H1 (cell line): ENCODE results near the gene FOXN1. TPM values are rescaled to one million over a fixed set of nuclear protein-coding genes. Genes with fewer than 3 reads are reported as not detected.

Experiments used
- ASH2L ChIP-seq: fragments of 200-600, 300-600 bp; sonication (generic); IDR thresholded peaks from one replicate; pipeline ENCODE4 v1.7.1; 2017; ENCODE audit warnings: low read length
- BCL11A ChIP-seq, 2 experiments: IDR thresholded peaks; one replicate each; pipeline ENCODE4 v1.6.1; 2011; ENCODE audit warnings: low read depth in 2 of 2, low read length in 2 of 2, mild to moderate bottlenecking in 2 of 2
- CEBPB ChIP-seq: IDR thresholded peaks from 2 replicates; pipeline ENCODE4 v1.6.1; 2012; ENCODE audit warnings: low read depth, low read length
- EP300 ChIP-seq, 2 experiments: IDR thresholded peaks; 1 replicate in 1 of 2; 2 replicates in 1 of 2; pipeline ENCODE4 v1.6.1; 2011 to 2012; ENCODE audit warnings: low read depth in 2 of 2, low read length in 2 of 2, mild to moderate bottlenecking in 2 of 2, borderline replicate concordance in 1 of 2, inconsistent platforms in 1 of 2, moderate library complexity in 1 of 2
- GTF2F1 ChIP-seq: IDR thresholded peaks from 2 replicates; pipeline ENCODE4 v1.6.1; 2012; ENCODE audit warnings: low read depth, low read length, improper control_type of control experiment, borderline replicate concordance
- SIX5 ChIP-seq: IDR thresholded peaks from 2 replicates; pipeline ENCODE4 v1.6.1; 2011; ENCODE audit warnings: mild to moderate bottlenecking, low read depth, low read length
- TBP ChIP-seq: IDR thresholded peaks from 2 replicates; pipeline ENCODE4 v1.6.1; 2011; ENCODE audit warnings: low read depth, low read length, improper control_type of control experiment
- polyA plus RNA-seq, 7 experiments: library from polyadenylated mRNA; depleted of rRNA in 3 of 7; stranded (reverse) in 5 of 7; unstranded in 2 of 7; fragments of >200 nt in 5 of 7; fragments of 200-250 nt in 2 of 7; gene quantifications; 1 replicate in 5 of 7; 2 replicates in 1 of 7; 4 replicates in 1 of 7; pipeline versions ENCODE4 v1.2.1 to v1.2.3, GENCODE V29; 2011 to 2013; ENCODE audit warnings: missing spikeins in 2 of 7, mixed read lengths in 2 of 7
- total RNA-seq: library from RNA; stranded (reverse); fragmentation: NEBNext Ultra II Directional; extraction: Animal tissue kit (Norgen Biotek cat#: 25700); gene quantifications from 2 replicates; pipeline ENCODE4 v1.2.1, GENCODE V29; 2021

Gene FOXN1
- total and polyA plus RNA-seq, 2 of the 8 experiments (the other 6 are each of a cell fraction or from before 2014, with no cell fraction given) = not detected

- TF ChIP-seq ASH2L (no peak), GTF2F1 (no peak), BCL11A (IDR thresholded peaks at IDR 0.05; ENCODE audit: low read depth in 2 of 2, low read length in 2 of 2) (no peak), EP300 (IDR thresholded peaks at IDR 0.05; ENCODE audit: borderline replicate concordance in 1 of 2, low read depth in 2 of 2, low read length in 2 of 2) (no peak), TBP (no peak), SIX5 (no peak), CEBPB (no peak)
These were observed 34.4 kb upstream of the FOXN1 start (continued) for GRCh38 chr17:28471531-28472342.
